GM19238 (cell line): ENCODE results near the gene TBC1D24.

Experiments
- DNase-seq: peaks from one replicate; pipeline ENCODE4 v3.0.0; 2011; ENCODE audit warnings: low spot score; ENCODE audit not compliant: insufficient read length

TBC1D24 gene

GRCh38 chr16:2515180-2515851, 40.4 kb downstream of the TBC1D24 start:
- no peak for DNase-seq

DNA sequence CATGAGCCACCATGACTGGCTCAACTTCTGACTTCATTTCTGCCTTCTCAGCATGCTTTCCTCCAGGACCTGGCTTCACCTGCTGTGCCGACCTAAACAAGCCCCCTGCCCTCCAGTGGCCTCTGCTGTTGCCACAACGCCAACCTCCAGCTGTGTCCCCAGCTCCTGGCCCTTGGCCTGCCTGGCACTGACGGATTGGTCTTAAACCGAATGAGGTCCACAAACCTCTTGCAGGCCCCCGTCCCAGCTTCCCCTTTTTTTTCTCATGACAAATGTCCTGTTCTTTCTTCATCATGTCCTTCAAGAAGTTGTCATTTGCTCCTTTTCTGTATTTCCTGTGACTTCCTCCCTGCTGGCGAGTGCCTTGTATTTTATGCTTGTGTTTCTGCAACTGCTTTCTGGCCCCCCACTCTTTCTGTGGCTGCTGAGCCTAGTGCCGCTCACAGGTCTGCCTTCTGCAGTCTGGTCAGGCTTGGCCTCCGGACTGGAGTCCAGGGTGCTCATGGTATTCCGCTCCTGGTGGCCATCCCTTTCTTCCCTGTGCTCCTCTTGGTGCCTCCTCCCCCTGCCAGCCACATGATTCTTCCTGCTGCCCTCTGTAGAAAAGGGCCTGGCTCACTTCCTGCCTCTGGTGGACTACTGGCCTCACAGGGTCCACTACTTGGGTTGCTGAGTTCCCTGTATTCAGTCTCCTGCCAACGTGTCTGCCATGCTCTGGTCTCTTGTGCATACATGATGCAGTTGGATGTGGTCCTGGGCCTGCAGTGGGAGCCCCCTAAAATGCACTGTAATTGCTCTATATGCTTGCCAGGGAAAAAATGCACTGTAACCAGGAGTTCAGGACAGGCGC, 41.7 kb downstream of the TBC1D24 start:
- DNase-seq = no peak

GRCh38 chr16:2517954-2518605, 43.2 kb downstream of the TBC1D24 start:
- DNase-seq = no peak

- no peak for DNase-seq
These were observed 44.1 kb downstream of the TBC1D24 start for GRCh38 chr16:2518823-2519710.

- DNase-seq = no peak
These were observed 44.8 kb downstream of the TBC1D24 start for GRCh38 chr16:2519711-2520080.

DNA sequence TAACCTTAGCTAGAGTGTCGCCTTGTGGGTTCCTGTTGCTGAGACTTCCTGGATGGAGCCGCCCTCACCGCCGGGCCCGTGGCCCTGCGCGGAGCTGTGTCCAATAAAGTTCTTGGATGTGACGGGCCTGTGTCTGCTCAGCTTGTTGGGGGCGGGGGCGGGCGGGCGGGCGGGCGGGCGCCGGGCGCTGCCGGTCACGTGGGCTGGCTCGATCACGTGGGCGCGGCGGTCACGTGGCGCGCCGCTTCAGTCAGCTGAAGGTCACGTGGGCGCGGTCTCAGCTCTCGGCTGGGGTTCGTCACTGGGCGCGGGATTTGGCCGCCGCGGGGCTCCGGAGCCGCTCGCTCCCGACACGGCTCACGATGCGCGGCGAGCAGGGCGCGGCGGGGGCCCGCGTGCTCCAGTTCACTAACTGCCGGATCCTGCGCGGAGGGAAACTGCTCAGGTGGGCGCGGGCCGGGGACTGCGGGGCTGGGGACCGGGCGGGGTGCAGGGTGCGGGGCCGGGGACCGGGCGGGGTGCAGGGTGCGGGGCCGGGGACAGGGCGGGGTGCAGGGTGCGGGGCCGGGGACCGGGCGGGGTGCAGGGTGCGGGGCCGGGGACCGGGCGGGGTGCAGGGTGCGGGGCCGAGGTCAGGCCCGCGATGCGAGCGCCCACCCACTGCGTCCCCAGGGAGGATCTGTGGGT, 45.3 kb downstream of the TBC1D24 start, which contains the start of gene AMDHD2:
TSS of gene AMDHD2 (plus strand) at position 275 of the 687 bp plus-strand sequence. CDS start at position 363, 88 bp downstream.
- peak; percentile 99 for DNase-seq

DNA sequence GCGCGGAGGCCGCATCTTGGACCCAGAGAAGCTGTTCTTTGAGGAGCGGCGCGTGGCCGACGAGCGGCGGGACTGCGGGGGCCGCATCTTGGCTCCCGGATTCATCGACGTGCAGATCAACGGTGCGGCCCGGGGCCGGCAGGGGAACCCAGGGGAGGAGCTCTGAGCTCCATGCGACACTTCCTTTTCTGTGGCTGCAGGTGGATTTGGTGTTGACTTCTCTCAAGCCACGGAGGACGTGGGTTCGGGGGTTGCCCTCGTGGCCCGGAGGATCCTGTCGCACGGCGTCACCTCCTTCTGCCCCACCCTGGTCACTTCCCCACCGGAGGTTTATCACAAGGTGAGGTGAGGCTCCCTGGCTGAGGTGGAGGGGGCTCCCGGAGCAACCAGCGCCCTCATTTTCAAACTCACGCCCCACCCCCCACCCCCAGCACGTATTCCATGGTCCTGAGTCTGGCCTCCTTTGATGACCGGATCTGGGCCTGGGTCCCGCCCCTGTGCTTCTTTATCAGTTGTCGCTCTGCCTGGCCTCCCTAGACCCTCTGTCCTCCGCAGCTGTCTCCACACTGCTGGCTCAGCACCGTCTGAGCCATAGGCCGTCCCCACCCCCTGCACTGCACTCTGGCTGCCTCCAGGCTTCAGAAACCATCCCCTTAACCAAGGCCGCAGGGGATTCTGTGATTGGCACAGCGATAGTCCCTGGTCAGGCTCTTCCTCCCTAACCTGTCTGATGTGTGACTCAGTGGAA, 46.0 kb downstream of the TBC1D24 start:
- peak; percentile 72 for DNase-seq

DNA sequence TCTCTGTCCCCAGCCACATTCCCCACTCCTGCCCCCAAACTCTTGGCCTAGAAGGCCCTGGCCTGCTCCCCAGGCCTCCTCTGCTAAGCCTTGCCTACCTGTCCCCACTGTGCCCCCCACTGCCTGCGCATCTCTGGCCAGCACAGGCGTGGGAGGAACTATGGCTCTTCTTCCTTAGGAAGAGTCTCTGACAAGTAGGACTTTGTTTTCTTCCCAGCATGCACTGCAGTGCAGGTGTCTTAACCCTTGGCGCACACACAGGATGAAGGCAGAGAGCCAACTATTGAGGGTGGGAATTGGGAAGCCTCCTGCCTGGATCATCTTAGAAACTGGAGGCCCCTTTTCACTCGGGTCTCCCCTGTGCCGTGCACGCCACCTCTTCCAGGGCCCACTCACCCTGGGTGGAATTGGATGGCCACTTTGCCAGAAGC, 48.9 kb downstream of the TBC1D24 start:
- no peak for DNase-seq

DNA sequence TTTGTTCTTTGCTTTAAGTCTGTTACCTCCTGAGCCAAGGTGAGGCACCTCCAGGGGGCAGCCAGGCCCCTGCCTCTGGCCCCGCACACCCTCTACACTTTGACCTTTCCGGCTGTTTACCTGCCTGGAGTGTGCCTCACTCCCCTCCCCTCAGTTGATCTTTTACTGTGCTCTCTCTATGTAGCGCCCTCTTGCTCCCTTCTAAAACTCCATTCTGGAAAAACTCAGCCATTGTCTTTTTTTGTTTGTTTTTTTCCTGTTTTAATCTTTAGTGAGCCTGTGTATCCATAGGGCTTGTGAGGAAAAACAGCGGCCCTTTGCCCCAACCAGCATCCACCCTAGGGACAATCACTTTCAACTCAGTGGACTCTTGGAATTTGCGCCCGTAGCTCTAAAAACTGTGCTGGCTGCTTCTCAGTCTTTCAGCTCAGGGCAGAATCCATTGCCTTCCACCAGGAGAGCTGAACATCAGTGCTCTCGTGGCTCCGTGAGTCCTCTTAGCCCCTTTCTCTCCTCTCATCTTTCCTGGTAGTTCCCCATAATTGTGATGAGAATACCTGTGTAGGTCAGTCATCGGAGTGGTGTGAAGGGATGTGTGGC, 49.5 kb downstream of the TBC1D24 start:
- DNase-seq = no peak

GRCh38 chr16:2526135-2526534, 51.2 kb downstream of the TBC1D24 start:
- no peak for DNase-seq

- DNase-seq = no peak
These were observed 52.3 kb downstream of the TBC1D24 start for GRCh38 chr16:2527071-2527783.

GRCh38 chr16:2527784-2528100, 52.8 kb downstream of the TBC1D24 start:
- no peak for DNase-seq

- DNase-seq = no peak
These were observed 53.5 kb downstream of the TBC1D24 start for GRCh38 chr16:2528161-2529060.

- DNase-seq = no peak
These were observed 54.4 kb downstream of the TBC1D24 start for GRCh38 chr16:2529061-2529931.

- DNase-seq = no peak
These were observed 55.2 kb downstream of the TBC1D24 start for GRCh38 chr16:2529961-2530628.

- DNase-seq = no peak
These were observed 55.8 kb downstream of the TBC1D24 start for GRCh38 chr16:2530629-2531318.
